ENCODE results near the gene FGF4.

FGF4 gene

GRCh38 chr11:69807106-69807815, 32.1 kb upstream of the FGF4 start:
- no peak for DNase-seq

- no peak for DNase-seq
These were observed 29.8 kb upstream of the FGF4 start for GRCh38 chr11:69804769-69805508.

GRCh38 chr11:69803604-69804218, 28.6 kb upstream of the FGF4 start:
- no peak for DNase-seq

- DNase-seq: no peak
These were observed 27.9 kb upstream of the FGF4 start for GRCh38 chr11:69803022-69803421.

- DNase-seq: no peak
These were observed 27.4 kb upstream of the FGF4 start for GRCh38 chr11:69802590-69802989.

- DNase-seq: no peak
These were observed 26.6 kb upstream of the FGF4 start for GRCh38 chr11:69801513-69802335.

- no peak for DNase-seq
These were observed 25.1 kb upstream of the FGF4 start for GRCh38 chr11:69800278-69800677.

- no peak for DNase-seq
These were observed 24.4 kb upstream of the FGF4 start for GRCh38 chr11:69799582-69799981.

- no peak for DNase-seq
These were observed 24.0 kb upstream of the FGF4 start for GRCh38 chr11:69799097-69799496.

- DNase-seq: no peak
These were observed 22.8 kb upstream of the FGF4 start for GRCh38 chr11:69797737-69798528.

GRCh38 chr11:69797156-69797555, 22.0 kb upstream of the FGF4 start:
- no peak for DNase-seq

- no peak for DNase-seq
These were observed 20.9 kb upstream of the FGF4 start for GRCh38 chr11:69796063-69796462.

GRCh38 chr11:69791276-69792180, 16.4 kb upstream of the FGF4 start:
- DNase-seq: no peak

- DNase-seq: no peak
These were observed 13.8 kb upstream of the FGF4 start for GRCh38 chr11:69788956-69789355.

GRCh38 chr11:69787906-69788305, 12.8 kb upstream of the FGF4 start:
- DNase-seq: no peak

GRCh38 chr11:69787457-69787856, 12.3 kb upstream of the FGF4 start:
- no peak for DNase-seq

- no peak for DNase-seq
These were observed 6.1 kb upstream of the FGF4 start for GRCh38 chr11:69781241-69781640.

GRCh38 chr11:69778373-69778772, 3.2 kb upstream of the FGF4 start:
- DNase-seq: no peak

GRCh38 chr11:69774354-69775162, 583 bp downstream of the FGF4 start:
- no peak for DNase-seq

- no peak for DNase-seq
These were observed 1.4 kb downstream of the FGF4 start for GRCh38 chr11:69773626-69774353.
